HG03521 (cell line): ENCODE measurements around the gene VPS13D.

Source experiments
- ATAC-seq: cut with Tn5 transposase; IDR thresholded peaks from one replicate; pipeline ENCODE4 v1.9.1; 2021; ENCODE audit warnings: mild to moderate bottlenecking, moderate library complexity; ENCODE audit not compliant: unreplicated experiment

Gene VPS13D

DNA sequence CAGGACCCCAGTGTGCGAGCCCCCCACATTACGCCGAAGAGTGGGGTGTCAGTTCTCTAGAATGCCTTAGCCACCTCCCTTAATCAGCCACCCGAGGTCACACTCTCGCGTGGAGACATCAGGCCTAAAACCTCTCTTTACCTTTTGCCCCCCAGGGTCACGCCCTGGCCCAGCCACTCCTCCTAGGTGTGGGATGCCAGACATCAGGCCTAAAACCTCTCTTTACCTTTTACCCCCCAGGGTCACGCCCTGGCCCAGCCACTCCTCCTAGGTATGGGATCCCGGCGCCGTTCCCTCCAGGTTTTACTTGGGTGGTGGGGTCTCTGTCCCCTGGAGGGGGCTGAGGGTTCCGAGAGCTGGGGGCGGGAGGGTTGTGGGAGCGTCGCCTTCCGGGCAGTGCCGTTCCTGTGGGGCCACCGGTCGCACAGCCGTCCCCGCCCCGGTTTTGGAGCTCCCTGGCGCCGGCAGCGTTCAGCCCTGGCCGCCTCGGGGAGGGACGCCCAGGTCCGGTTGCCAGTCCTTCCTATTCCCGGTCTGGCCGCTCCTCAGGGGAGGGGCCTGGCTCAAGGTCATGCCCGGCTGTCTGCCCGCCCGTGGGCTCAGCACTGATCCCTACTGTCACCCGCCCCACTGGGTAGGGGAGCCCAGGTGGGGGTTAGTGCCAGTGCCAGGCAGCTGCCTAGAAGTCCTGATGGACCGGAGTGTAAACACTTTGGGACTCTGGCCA is 882 bp downstream of the VPS13D start:
- no peak for ATAC-seq

DNA sequence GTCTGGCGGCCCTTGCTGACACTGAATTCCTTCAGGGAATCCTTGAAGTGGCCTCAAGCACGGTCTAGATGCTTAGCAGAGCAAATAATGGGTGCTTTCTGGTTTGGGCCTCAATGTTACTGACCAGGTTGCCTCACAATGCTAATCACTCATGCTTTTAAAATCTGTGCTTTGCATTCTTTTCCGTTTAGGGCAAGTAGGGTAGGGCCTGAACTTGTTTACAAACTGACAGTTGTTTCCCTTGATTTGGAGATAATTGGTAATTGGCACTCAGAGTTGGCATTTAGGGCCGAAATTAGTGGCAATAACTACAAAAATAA is 1.4 kb downstream of the VPS13D start:
- ATAC-seq = no peak

DNA sequence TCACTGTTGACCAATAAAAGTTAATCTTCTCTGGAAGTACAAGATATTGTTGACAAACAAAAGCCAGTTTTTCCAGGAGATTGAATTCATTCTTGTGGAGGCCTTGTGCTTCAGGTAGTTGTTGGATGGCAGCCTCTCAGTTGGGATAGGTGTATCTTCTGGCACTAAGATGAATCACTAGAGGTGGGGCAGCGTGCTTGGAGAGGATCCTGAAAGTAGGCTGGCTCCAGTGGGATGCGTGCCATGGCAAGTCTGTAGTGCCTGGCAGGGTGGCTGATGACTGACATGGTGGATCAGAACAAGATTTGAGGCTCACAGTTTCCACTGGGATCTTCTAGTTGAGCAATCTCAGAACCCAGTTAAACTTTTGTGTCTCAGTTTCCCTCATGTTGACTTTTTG is 2.4 kb downstream of the VPS13D start:
- no peak for ATAC-seq

DNA sequence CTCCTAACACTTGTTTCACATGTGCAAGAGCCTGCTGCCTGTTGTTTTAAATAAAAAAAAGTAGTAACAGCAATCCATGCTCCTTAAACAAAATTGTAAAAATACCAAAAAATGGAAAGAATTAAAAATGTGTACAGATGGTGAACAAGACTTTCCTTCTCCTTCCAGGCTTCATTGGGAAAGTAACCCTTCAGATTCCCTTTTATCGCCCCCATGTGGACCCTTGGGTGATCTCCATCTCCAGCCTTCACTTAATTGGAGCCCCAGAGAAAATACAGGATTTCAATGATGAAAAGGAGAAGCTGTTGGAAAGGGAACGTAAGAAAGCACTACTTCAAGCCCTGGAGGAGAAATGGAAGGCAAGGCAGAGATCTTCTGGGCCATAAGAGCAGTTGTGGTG is 14.2 kb downstream of the VPS13D start:
- ATAC-seq = no peak

DNA sequence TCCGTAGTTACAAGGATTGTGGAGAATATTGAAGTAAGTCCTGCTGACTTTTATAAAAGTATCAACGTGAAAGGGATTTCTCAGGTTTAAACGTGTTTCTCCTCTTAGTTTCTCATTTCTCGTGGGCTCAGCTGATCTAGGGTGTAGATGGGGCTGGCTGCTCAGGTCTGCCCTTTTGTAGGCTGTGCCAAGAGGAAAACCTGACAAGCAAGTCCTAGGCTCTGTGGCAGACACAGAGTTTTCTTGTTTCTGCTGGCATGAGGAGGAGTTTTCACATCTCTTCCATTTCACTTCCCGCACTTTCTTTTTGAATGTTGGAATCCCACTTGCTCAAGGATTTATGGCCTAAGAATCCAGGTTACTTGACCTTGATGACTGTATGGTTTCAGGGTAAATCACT is 14.8 kb downstream of the VPS13D start:
- no peak for ATAC-seq

DNA sequence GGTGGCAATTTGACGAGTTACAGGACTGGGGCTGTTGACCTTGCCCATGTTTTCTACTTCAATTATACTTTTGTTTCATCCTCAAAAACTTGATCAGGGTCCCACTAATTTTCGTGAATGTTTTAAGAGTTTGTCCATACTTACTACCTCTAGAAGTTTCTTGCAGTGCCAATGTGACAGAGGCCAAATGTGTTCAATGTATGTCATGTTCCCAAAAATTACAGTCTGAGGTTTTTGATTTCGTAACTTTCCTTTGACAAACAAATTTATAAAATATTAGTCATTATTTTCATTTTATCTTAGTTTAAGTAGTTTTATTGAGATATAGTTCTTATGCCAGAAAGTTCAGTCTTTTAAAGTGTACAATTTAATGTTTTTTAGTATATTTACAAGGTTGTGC is 15.3 kb downstream of the VPS13D start:
- ATAC-seq = no peak

DNA sequence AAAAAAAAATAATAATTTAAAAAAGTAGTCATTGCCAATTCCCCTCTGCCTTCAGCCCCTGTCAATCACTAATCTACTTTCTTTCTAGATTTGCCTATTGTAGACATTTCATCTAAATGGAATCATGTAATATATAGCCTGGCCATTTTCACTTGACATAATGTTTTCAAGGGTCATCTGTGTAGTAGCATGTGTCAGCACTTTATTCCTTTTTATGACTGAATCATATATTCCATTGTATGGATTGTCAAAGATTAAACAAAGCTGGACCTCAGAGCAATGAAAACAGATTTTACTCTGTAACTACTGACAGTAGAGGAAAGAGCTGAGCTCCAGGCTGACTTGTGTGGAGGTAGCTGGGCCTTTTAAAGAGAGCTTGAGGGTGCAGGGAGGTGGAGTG is 15.9 kb downstream of the VPS13D start:
- ATAC-seq = no peak

DNA sequence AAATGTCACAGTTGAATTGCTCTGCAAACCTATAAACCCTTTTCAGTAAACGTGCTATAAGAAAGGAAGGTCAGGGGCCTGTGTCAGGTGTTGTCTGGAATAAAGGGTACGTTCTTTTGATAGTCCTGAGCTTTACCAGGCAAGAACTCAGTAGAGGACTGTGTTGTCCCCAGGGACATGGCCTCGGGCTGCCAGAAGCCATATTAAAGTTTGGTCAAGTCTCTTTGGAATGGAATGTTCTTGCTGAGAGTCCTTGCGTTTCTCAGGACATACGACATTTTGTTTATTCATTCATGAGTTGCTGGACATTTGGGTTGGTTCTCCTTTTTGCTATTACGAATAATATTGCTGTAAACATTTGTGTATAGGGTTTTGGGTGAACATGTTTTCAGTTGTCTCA is 16.8 kb downstream of the VPS13D start:
- no peak for ATAC-seq

DNA sequence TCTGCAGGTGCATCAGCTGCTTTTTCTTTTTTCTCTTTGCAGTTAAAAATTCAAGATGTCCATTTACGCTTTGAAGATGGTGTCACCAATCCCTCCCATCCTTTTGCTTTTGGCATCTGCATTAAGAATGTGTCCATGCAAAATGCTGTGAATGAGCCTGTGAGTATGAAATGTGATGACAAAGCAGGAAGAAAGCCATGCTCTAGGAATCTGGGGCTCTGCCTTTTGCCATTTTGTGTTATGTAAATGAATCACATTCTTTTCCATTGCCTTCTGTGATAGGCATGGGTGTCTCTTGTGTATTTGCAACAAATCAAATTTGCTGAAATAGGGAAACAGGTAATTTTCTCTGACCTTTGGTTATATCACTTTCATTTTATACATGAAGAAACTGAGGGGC is 19.4 kb downstream of the VPS13D start:
- ATAC-seq = no peak

DNA sequence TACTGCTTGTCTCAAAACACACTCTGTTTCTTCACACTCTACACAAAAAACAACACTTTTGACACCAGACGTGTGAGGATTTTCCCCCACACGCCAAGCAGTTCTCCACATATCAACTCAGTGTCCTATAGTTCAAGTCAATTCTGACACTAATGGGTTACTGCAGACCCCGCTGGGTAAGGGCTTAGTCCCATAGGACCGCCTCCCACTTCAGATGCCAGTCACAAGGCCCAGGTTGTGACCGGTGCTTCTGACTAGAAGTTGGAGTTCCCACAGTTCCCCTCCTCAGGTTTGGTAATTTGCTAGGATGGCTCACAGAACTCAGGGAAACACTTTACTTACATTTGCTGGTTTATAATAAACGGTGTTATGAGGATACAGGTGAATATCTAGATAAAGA is 19.9 kb downstream of the VPS13D start:
- ATAC-seq = no peak

DNA sequence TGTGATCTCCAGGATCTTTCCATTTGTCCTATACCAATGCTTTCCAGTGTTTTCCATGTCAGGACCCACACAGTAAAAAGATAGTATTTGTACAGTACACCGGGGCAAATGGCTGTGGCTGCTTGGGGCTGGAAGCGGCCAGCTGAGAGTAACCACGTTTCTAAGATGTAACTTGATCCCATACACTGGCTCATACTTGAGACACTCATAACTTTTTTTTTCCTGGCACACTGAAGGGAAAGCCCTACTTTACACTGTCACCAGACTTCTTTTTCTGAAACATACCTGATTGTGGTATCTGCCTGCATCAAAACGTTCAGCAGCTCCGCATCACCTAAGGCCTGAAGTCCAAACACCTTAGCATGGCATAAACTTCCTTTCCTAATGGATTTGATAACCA is 21.6 kb downstream of the VPS13D start:
- no peak for ATAC-seq

DNA sequence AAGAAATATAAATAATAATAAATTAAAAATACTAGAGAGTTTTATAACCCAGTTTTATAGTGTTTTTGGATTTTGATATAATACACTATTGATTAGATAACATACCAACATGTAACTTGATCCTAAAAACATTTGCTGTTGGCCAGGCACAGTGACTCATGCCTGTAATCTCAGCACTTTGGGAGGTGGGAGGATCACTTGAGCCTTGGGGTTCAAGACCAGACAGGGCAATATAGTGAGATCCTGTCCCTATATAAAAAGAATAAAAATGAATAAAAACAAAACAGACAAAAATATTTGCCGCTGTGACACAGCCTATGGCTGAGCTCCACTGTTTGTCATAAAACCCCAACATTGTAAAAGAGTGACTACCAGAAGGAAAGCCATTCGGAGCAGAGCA is 26.1 kb downstream of the VPS13D start:
- ATAC-seq = no peak

DNA sequence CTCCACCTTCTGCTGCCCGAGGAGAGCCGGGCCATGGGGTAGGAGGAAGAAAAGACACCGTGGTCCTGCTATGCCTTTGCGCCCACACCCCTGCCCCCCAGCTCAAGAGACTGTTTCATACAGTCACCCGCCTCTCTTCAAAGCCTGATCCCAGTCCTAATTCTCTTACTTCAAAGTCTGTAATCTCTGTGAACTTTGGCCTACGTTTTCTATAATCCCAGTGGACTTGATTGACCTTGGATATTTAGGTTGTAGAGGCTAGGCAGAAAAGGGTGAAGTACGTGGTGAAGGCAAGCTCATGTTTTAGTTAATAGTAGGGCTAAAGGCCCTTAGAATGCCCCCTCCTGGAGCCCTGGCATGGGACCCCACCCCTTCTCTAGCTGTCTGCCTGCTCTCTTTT is 28.4 kb downstream of the VPS13D start:
- ATAC-seq = no peak

DNA sequence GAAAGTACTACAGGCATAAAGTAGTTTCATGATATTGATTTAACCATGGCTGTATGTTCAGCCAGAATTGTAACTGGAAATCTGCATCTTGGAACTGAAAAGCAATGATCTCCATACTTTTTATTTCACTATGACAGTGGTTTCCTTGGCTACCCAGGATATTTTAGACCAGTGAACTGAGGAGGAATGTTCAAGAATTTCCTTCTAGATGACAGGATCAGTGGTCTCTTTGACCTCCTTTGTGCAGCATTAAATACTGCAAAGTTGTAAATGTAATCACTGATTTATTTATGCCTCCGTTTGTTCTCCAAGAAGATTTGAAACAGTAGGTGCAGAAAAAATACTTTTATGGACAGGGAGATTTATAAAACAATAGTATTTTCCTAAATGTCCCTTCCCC is 39.5 kb downstream of the VPS13D start:
- ATAC-seq = no peak

DNA sequence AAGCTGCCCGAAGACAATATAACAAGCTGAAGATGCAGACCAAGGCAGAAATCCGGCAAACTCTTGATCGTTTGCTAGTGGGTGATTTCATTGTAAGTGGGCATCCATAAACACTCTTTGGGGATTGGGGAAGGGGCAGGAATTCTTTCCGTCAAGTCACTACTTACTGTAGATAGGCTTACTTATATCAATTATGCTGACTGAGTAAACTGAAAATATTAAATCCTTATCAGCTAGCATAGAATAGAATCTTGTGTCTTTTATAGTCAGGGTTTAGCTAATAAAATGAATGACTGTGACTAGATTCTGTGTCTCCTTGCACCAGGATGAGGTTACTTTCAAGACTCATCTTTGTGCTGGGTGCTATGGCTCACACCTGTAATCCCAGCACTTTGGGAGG is 41.2 kb downstream of the VPS13D start:
- no peak for ATAC-seq

DNA sequence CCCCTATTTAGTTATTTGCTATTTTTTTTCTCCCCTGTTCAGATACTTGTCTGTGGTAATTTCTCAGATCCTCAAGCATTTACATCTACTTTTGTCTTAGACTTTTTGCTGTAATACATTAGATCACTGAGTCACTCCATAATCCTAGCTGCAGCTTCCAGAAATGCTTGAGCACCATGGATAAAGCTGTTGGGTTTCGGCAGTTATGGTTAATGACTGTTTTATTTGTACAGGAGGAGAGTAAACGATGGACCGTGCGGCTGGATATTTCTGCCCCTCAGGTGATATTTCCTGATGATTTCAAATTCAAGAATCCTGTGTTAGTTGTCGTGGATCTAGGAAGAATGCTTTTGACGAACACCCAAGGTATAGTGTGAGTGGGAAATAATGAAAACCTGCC is 42.9 kb downstream of the VPS13D start:
- ATAC-seq = no peak

DNA sequence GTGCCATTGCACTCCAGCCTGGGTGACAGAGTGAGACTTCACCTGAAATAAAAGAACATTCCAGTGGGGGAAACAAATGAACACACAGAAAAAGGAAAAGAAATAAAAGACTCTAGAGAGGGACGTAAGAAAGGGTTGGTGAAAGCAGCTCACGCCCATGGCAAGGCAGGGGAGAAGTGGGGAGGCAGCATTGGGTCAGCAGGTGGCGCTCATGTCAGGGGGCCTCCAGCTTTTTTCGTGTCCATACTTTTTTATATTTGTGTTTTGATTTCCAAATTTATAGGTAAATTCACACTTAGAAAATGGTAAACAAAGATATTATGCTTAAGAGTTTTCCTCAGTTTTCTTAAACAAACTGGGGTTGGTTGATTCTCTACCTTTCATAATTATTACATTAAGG is 45.5 kb downstream of the VPS13D start:
- ATAC-seq = no peak

DNA sequence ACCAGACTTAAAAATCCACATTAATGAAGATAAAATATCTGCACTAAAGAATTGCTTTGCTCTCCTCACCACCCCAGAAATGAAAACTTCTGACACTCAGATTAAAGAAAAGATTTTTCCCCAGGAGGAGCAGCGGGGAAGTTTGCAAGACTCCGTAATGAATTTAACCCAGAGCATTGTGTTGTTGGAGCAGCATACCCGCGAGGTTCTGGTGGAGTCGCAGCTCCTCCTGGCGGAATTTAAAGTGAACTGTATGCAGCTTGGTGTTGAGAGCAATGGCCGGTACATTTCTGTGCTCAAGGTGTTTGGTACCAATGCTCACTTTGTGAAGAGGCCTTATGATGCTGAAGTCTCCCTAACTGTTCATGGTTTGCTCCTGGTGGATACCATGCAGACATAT is 46.4 kb downstream of the VPS13D start:
- ATAC-seq = no peak

DNA sequence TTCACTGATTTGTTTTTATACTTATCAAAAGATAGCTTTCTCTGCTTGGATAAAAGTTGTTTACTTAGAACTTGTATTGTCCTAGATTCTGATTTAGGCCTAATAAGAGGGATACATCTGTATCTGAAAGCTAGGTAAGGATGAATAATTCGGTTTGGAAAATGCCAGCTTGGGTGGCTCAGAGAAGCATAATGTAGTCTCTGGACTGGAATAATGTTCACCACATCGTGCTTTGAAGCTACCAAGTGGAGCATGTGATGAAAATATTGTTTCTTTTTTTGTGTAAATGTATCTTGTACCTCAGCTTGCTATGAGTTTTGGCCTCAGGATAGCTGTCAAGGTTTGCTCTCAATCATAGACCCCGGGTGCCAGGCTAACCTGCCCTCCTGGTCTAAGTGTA is 49.2 kb downstream of the VPS13D start:
- ATAC-seq = no peak

DNA sequence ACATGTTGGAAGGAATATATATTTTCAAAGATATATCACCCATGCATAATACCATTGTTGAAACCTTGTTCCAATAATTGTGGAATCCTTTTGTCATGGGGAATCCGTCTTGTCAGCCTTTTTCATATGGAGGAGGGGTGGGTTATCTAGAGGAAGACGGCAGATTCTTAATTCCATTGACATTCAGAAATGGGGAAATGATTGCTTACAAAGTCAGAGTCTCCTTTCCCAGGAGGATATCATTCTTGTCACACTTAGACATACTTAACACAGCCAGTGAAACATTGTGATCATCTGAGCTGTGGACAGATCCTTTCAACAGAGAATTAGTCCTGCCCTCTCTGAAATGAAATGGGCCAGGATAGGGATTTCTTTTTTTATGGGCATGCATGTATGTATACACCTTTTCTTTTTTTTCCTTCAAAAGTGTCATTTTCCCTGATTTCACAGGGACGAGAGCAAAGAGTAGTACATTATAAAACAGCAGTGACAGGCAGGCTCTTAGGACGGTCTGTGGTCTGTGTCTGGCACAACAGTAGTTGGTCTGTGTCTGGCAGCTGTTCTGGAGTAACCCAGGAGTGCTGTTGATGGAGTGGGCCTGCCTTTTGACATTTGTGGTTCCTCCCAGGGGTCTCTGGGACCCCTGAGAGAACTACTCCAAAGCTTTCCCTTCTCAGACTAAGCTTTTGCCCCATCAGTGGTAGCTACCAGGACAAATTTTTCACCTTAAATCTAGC is 50.1 kb downstream of the VPS13D start:
- ATAC-seq = no peak

DNA sequence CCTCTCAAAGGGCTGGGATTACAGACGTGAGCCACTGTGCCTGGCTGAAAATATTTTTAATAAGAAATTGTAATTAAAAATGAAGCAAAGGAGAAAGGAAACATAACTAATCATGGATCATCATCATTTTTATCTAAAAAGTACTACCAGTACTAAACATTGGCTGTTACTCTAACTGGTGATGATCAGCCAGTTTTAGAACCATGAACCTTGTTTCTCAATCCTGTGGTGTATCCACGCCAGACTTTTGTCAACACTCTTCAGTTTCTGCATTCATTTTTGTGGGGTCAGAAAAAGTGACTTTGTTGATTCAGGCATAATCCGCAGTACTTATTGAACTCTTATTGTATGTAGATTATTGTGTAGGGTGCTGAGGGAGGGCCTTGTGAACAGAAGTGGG is 52.3 kb downstream of the VPS13D start:
- ATAC-seq = no peak

DNA sequence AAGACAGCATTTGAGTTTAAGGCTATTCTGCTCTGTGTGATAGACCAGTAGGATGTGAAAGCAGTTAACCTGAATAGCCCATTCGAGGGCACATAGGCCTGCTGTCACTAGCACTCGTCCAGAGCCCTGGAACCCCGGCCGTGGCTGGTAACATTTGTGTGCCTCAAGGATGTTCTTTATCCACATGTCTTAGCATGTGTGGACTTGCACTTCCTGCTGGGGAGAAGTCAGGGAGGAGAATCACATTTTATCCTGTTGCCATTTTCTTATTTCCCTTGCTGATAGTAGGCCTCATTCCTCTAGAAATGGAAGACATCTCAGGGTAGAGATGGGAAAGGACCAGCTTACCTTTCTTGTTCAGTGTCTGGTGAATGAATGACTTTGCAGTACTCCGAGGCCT is 54.7 kb downstream of the VPS13D start:
- no peak for ATAC-seq
